OCI-M1 (cell line): ENCODE data around the gene DHRS7.
A peak's percentile ranks its signal among the peaks of the same experiment; 100 is the strongest.

ENCODE experiments used
- DNase-seq: peaks from one replicate; lab custom pipeline; 2025; lab: John Stamatoyannopoulos, UW

The DHRS7 gene

DNA sequence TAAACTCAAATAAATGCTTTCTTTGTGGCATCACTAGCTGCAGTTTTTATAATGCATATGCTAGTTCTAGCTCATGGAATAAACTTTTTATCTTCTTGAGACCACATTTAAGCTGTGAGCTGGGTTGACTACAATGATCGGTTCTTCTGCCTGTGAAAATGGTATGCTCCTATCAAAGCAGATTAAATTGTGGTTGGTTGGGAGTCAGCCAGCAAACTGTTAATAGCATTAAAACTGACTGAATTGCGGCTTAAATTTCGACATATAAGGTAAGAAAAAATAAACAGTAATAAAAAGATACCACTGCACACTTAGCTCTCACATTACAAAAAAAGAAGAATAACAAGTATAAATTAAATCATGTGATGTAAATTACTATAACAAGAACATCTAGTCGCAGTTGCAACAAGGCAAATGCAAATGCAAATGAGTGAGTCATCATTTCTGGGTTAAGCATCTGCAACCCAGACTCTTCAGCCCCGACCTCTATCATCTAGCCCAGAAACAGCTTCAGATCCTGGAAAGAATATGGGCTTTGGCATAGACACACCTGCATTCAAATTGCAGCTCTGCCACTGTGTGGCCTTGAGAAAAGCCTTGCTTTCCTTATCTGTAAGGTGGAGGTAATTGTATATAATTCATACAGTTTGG, 19.8 kb upstream of the DHRS7 start:
- DNase-seq: peak; percentile 58

DNA sequence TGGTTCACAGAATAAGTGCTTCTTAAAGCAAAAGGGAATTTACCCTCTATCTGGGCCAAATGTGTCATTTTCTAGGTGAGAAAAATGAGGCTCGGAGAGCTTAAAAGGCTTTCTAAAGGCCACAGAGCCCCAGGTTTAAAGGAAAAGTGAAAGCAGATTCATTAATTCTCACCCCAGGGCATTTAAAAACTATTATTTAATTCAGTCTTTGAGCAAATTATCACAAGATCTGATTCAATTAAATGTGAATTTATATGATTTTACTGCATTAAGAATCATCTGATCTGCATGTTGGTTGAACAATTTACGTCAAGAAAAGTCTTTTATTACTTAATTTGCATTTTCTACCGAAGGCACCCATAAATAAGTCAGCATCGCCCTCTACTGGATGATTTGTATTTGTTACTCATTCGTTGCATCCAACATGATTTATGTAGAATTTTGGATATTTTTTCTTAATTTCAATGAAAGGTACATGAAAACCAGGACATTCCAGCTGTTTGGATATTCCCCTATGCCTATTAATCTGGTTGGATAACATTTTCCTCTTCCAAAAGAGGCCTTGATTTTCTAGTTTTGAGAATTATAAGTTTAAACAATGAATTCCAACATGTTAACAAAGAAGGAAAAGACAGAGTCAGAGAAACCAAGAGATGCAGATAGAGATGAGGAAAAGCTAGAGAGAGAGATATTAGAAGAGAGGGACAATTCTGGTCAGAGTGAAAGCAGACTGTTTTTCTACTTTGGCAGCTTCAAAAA, 19.1 kb upstream of the DHRS7 start:
- DNase-seq: peak; percentile 88

DNA sequence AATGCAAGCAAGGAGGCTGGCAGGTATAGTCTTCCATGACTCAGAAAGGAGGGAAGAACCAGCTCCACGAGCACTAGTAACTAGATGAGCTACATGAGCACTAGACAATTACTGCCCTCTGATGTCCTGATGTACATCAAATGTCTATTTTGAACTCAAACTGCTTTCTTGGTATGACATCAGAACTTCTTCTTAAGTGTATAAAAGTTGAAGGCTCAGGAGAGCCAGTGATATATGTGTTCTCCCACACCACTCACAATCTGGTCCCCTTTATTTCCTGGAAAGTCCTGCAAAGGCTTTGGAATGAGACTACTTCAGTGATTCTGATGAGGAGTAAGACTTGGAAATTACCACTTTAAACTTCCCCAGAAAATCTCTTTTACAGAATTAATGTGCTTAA, 18.5 kb upstream of the DHRS7 start:
- DNase-seq: peak; percentile 72

DNA sequence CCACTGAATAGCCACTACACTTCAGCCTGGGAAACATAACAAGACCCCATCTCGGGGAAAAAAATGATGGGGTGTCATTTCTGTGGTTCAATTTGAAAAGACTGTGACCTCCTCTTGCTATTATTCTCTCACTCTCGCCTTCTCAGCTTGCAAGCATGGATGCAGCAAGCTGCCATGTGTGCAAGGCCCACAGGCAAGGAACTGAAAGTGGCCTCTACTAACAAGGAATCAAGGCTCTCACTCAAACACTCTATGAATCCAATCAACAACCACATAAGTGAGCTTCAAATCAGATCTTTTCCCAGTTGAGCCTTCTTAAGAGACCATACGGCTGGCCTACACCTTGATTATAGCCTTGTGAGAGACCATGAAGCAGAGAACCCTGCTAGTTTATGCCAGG, 17.9 kb upstream of the DHRS7 start:
- no peak for DNase-seq

DNA sequence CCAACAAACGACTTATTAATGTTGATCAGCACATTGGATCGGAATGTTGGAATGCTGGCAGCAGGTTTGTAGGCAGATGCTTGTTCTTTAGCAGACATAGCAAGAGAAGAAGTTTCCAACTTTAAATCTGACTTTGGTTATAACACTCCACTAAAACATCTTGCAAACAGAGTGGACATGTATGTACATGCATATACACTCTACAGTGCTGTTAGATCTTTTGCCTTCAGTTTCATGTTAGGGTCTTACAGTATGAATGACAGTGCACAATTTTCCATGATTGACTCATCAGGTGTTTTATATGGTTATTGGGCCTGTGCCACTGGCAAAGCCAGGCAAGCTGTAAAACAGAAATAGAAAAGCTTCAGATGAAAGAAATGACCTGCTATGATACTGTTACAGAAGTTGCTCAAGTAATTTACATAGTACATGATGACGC, 14.3 kb upstream of the DHRS7 start:
- DNase-seq: no peak

DNA sequence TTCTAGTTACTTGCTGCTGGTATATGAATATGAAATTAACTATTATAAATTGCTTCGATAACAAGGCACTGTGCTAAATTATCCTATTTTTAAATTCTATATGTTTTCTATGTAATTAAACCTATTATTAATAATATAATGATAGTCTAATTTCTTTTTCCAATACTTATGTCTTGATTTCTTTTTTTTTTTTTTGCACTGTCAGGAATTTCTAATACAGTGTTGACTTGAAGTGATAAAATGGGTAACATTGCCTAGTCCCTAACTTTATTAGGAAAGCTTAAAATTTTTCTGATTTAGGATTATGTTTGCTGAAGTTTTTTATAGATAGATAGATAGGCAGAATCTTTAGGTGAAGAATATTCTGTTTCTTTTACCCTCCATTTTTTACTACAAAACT, 13.6 kb upstream of the DHRS7 start:
- DNase-seq: no peak

DNA sequence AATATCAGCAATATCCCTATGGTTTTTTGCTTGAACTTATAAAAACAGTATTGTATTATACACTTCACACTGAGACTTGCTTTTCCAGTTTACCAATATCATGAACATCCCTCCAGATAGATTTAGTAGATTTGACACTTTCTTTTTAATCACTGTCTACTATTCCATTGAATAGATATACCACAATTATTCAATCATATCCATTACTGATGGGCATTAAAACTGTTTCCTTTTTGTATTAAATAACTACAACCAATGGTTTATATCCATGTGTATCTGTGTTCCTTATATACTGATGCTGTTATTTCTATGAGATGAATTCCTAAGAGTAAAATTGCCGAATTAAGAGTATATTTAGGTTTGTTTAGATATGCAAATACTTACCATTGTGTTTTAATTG, 13.0 kb upstream of the DHRS7 start:
- DNase-seq: no peak

DNA sequence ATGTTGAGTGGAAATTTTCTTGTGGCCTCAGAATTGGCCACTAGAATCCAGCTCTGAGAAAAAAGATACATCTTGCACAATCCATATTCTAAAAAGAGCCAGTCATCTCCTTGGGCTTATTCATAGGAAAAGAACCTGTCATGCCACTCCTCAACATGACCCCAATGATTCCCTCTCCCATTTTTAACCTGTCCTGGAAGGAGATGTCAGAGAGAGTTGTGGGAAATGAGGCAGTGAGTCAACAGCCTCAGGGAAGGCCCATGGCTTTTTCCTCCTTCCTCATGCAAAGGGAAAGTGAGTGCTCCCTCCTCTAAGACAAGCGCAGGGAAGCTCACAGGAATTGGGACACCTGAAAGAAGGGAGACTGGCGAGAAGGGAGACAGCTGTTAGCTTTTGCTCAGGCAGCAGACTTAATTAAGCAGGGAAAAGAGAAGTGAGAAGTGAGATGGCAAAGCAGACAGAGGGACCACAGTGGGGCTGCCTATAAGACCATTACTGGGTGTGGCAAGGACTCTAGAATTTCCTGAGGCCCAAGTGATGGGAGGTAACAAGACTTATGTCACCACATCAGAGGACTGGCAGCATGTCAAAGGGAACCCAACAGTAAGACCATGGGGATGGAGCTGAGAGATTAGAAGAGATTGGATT, 10.2 kb upstream of the DHRS7 start:
- DNase-seq: no peak

DNA sequence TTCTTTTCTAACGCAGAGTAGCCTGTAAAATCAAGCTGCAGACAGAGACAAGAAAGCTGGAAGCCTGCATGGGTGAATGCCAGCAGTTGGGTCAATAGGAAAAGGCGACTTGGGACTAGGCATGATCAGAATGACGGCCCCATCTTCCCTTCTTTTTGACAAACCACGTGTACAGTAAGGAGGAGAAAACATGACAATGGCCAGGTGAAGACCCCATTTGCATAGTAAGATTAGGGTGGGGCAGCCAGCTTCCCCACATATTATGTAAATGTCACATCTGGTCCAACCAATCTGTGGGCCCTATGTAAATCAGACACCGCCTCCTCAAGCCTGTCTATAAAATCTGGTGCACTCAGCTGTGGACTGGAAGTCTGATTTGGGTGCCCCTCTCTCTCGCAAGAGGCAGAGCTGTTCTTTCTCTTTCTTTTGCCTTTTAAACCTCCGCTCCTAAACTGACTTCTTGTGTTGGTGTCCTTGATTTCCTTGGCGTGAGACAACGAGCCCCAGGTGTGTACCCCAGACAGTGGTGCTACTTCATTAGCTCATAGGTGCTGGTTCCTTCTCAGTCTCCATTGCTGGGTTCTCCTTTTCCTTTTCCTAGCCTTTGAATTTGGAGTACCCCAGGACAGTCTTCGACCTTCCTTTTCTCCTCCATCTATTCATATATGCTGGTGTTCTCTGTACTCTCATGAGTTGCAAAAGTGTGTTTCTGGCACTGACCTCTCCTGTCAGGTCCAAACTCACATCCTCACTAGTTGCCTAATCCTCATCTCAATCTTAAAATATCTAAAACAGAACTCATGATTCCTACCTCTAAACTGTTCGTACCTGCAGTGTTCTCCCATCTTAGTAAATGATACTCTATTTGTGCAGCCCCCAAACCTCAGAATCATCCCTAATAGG, 9.4 kb upstream of the DHRS7 start:
- peak; percentile 9 for DNase-seq

DNA sequence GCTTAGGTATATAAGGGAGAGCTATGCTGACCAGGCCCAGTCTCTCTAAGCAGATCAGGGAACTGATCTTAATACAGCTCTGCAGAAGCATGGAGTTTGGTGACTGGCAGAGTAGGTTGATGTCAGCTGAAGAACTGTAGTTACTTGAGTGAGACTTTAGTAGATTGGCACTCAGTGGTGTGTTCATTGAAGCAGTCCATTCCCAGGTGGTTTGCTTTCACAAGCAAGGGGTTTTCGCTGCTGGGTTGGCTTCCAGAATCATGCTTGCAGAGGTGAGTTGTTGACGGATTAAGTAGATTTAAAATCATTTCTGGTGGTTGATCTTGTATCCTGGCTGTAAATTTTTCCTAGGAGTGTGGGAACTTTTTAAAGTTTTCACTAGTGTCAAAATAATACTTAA, 6.5 kb upstream of the DHRS7 start:
- no peak for DNase-seq

DNA sequence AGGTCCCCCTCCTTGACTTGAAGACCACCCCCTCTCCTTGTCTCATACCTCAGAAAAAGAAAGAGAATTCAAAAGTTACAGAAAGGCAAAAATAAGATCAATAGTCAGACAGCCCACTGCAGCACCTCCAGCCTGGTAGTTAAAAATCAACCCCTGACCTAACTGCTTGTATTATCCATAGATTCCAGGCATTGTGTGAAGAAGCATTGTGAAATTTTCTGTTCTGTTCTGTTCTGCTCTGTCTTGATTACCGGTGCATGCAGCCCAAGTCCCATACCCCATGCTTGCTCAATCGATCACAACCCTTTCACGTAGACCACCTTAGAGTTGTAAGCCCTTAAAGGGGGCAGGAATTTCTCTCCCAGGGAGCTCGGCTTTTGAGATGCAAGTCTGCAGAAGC, 5.8 kb upstream of the DHRS7 start:
- no peak for DNase-seq

DNA sequence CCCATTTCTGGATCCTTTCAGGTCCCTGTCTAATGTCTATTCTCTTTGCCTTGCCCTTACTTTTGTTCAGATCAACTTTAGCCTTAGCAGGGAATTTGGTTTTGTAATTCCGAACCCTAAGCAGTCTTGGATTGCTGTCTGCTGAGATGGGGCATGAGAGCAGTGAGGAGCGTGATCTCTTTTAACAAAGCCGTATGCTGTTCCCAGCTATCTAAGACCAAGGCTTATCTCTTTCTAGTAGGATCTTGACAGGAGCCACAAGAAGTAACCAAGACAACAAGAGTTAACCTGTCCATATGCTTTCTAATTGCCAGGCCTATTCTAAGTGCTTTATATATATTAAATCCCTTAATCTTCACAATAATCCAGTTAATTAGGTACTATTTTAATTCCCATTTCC, 4.5 kb upstream of the DHRS7 start:
- no peak for DNase-seq

DNA sequence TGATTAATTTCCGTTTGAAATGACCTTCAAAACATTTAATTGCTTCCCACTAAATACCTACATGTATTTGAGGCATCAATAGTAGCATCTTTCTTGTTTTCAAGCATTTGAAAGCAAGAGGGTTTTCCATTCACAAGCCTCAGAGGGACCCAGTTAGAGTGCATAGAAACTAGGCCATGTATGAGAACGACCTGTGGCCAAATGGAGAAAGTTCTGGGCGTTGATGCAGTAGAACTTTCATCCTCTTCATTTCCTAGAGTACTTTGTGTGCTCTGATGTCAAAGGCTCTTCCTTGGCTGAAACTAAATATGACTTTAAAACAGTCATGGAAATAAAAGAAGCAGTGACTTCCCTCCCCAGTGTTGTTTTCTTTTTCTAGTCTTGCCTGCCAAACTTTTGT, 944 bp upstream of the DHRS7 start:
- no peak for DNase-seq

DNA sequence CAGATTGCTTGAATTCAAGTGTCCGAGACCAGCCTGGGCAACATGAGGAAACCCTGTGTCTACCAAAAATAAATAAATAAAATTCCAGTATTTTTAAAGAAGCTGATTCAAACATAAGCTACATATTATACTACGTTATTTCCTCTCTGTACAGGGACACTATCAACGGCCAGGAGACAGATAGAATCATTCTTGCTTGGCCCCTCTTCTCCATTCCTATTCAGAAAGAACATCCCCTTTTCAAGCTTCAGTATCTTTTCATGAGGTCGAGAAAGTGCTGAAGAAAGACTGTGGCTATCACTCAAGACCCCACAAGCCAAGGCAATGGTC, 314 bp upstream of the DHRS7 start:
- no peak for DNase-seq

DNA sequence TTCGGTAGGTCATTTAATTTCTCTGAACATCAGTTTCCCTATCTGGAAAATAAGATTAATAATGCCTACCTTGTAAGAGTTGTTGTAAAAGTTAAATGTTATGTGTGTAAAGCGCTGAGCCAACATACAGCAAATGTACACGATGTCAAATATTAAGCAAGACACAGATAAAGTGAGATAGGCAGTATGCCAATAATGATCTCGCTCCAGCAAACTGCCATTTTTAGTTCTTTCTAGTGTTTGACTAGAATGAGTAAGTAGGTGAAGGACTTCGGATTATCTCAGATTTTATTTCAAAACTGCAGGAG, 840 bp downstream of the DHRS7 start:
- no peak for DNase-seq

DNA sequence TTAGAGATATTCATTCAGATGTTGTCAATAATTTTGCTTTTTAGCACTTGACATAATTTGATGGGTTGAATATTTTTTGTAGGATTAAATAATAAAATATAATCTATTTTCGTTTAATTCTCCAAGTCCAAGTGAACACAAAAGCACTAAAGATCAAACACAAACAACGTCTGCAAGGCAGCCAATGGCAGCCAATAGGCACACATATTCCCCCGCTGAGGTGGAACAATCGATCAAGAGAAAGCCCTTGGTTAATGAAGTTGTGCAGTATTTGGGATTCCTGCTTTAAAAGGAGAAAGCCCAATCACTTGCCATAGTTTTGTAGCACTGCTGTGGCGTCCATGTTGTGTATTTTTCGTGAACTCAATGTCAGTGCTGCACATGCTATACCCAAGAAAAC, 1.5 kb downstream of the DHRS7 start:
- peak; percentile 2 for DNase-seq

DNA sequence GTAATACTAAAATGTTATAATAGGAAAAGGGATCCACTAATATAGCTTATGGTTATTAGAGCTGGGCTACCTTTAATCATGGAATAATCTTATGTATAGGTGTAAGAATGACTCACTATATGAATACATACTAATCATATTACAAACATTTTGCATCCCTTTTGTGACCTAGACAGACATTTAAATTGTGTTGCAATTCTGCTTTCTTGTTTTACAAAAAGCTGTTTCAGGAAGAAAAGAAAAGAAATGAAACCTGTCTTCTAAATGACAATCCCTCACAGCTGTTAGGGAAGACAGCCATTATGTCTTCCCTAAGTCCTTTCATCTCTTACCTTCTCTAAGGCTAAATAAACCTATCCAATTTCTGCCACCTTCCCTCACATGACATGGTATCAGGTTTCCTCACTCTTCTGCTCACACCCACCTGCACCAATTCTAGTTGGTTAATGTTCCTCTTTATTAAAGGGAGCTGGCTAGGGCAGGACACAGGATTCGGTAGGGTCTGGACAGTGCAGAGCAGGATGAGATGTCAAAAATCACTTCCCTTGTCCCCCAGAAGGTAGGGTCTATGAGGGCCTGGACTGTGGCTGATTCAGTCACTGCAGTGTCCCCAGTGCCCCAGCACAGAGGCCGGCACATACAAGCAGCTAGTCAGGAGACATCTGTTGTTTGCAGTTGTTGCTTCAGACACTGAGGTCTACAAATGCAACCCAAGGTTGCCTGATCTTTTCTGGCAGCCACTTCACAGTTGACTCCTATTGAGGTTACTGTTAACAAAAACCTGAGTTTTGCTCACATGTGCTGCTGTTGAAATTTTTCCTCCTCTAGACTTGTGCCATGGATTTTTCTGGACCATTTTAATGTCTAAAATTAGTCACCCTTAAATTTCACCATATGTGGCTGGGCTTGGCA, 3.7 kb downstream of the DHRS7 start:
- peak; percentile 1 for DNase-seq

DNA sequence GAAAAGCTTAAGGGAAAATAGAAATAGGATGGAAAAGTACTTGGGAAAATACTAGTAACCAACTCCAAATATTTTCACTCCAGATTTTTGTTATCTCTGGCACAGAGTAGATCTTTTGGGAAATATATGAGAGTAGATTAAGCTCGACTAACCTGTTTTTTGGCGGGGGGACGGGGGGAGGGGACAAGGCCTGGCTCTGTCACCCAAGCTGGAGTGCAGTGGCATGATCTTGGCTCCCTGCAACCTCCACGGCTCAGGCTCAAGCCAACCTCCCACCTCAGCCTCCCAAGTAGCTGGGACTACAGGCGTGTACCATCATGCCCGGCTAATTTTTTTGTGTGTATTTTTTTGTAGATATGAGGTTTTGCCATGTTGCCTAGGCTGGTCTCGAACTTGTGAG, 4.8 kb downstream of the DHRS7 start:
- DNase-seq: no peak

DNA sequence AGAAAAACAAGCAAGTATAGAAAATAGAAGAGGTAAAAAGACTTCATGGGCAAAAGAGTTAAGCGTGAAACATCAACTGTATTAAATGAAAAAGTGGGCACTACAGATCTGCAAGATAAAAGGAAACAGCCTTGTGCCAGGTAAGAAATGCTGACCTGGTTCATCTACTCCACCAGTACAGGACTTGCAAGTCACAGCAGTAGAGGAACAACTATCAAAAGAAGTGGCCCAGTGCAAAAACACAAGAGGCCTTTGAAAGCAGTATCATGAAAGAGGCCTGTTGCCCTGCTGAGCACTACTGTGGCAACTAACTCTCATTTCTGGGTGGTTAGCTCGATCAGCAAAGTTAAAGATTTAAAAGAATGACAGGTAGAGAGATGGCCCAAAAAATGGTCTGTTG, 10.5 kb downstream of the DHRS7 start:
- DNase-seq: no peak

DNA sequence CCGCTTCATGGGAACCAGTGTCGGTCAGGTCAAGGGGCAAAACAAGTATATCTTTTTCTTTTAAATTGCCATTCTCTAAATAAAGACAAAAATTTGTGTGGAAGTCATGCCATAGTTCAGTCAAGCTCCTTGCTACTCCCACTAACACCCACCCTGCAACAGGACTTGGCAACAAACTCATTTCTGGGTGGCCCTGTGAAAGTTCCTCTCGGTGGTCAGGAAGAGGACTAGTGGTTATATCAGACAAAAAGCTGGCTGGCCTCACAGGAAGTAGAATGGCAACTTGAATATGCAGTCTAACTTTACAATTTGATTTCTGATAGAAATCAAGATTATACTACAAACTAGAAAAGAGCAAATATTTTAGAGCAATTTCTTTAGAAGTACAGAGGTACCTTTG, 11.2 kb downstream of the DHRS7 start:
- no peak for DNase-seq

DNA sequence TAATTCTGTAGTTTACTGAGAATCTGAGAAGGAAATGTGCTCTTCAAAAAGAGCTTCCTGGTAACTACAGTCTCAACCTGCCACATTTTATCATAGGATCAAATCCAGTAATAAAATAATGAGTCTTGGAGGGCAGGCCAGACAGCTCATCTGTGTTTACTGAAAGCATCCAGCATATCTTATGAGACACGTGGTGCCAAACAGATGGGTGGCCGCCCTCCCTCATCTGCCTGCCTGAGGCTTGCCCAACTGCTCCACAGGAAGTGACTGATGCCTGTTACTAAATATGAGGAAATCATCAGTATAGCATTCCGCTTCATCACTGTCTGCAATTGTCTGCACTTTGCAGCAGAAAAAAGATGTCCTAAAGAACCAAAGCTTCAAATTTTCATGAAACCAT, 13.5 kb downstream of the DHRS7 start:
- peak; percentile 41 for DNase-seq

DNA sequence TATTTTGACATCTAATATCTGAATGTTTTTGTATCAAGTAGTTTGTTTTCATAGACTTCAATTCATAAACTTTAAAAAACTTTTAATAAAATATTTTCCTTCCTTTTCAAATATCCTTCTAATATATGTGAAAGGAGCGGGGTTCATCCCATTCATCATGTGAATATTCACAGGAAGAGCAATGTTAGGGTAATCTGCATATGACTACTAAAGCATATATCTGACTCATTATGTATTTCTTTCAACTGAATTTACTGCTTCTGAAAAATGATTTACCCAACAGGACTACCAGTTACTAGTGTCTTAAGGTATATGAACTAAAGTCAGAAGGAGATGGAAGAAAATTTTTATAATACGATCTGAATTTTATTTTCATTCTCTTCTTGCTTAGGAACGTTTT, 30.5 kb downstream of the DHRS7 start:
- DNase-seq: no peak
